HEK293 (cell line): ENCODE measurements around the gene PCDH18.

Experiments
- CTCF ChIP-seq: fragments of 450-650 bp; formaldehyde crosslinking; IDR thresholded peaks from 2 replicates; pipeline ENCODE4 v1.5.1; 2016; ENCODE audit warnings: missing biosample characterization, missing genetic modification characterization
- ZNF362 ChIP-seq: fragments of 450-650 bp; formaldehyde crosslinking; IDR thresholded peaks from 2 replicates; pipeline ENCODE4 v1.5.1; 2016; ENCODE audit warnings: missing biosample characterization, missing genetic modification characterization
- ZNF521 ChIP-seq: fragments of 450-650 bp; formaldehyde crosslinking; IDR thresholded peaks from 2 replicates; pipeline ENCODE4 v1.5.1; 2017; ENCODE audit warnings: missing biosample characterization, mild to moderate bottlenecking, missing genetic modification characterization

- TF ChIP-seq CTCF (tag by site-specific recombination) (no peak), ZNF521 (tag by site-specific recombination) (no peak), ZNF362 (tag by site-specific recombination) (no peak)
Observed at GRCh38 chr4:137474711-137475301, 57.5 kb downstream of the PCDH18 start.
